GM23338 (cell line): ENCODE data around the gene PSMC3. TPM values are rescaled to one million over a fixed set of nuclear protein-coding genes. Genes with fewer than 3 reads are reported as not detected.

Experiments used
- ATAC-seq: fragments of 200-7000 bp; cut with Tn5 transposase; 3 replicates; pipeline ENCODE4 v1.9.1; 2020
- DNase-seq: peaks from one replicate; pipeline ENCODE4 v3.0.0-alpha.2; 2015; ENCODE audit warnings: low spot score
- H2AFZ ChIP-seq: fragments of 200-600 bp; sonication (generic); 2 replicates; pipeline ENCODE4 v1.8.0; 2016; ENCODE audit warnings: antibody characterized with exemption, mild to moderate bottlenecking, moderate library complexity
- H3F3A ChIP-seq: fragments of 200-600 bp; sonication (generic); replicated peaks from 2 replicates; pipeline ENCODE4 v1.8.0; 2017; ENCODE audit warnings: antibody characterized with exemption, mixed run types, low read depth
- H3K27ac ChIP-seq: fragments of 200-600 bp; sonication (generic); 2 replicates; pipeline ENCODE4 v1.6.1; 2016; ENCODE audit warnings: low read depth
- H3K27me3 ChIP-seq: fragments of 200-600 bp; sonication (generic); 2 replicates; pipeline ENCODE4 v1.8.0; 2016; ENCODE audit warnings: mild to moderate bottlenecking, mixed run types, moderate library complexity; ENCODE audit not compliant: insufficient read depth
- H3K36me3 ChIP-seq: fragments of 200-600 bp; sonication (generic); 2 replicates; pipeline ENCODE4 v1.8.0; 2016; ENCODE audit warnings: mild to moderate bottlenecking; ENCODE audit not compliant: insufficient read depth
- H3K4me1 ChIP-seq: fragments of 200-600 bp; sonication (generic); 2 replicates; pipeline ENCODE4 v1.8.0; 2016; ENCODE audit warnings: mild to moderate bottlenecking, moderate library complexity; ENCODE audit not compliant: insufficient read depth
- H3K4me2 ChIP-seq: fragments of 200-600 bp; sonication (generic); 2 replicates; pipeline ENCODE4 v1.7.1; 2017; ENCODE audit warnings: mixed run types
- H3K4me3 ChIP-seq: fragments of 200-600 bp; sonication (generic); 2 replicates; pipeline ENCODE4 v1.6.1; 2016; ENCODE audit warnings: mixed run types
- H3K79me2 ChIP-seq: fragments of 200-600 bp; sonication (generic); replicated peaks from 2 replicates; pipeline ENCODE4 v1.8.0; 2017; ENCODE audit warnings: mild to moderate bottlenecking; ENCODE audit not compliant: insufficient read depth
- H3K9me2 ChIP-seq: fragments of 200-600 bp; sonication (generic); 2 replicates; pipeline ENCODE4 v1.8.0; 2017; ENCODE audit not compliant: insufficient read depth
- H4K20me1 ChIP-seq: fragments of 200-600 bp; sonication (generic); replicated peaks from 2 replicates; pipeline ENCODE4 v1.8.0; 2017; ENCODE audit warnings: mild to moderate bottlenecking; ENCODE audit not compliant: insufficient read depth
- H3K27ac Mint-ChIP-seq: 2 replicates; pipeline ENCODE4 v1.8.0; 2020; ENCODE audit warnings: inconsistent platforms, mild to moderate bottlenecking, moderate library complexity, mixed read lengths
- H3K27me3 Mint-ChIP-seq: 3 replicates; pipeline ENCODE4 v1.8.0; 2022; ENCODE audit warnings: low read depth, mild to moderate bottlenecking, moderate library complexity, mixed read lengths, inconsistent platforms; ENCODE audit not compliant: insufficient read depth, poor library complexity
- H3K36me3 Mint-ChIP-seq: 3 replicates; pipeline ENCODE4 v1.8.0; 2021; ENCODE audit warnings: low read depth, mild to moderate bottlenecking, inconsistent platforms, moderate library complexity, mixed read lengths
- H3K4me1 Mint-ChIP-seq: 3 replicates; pipeline ENCODE4 v1.8.0; 2020; ENCODE audit warnings: mild to moderate bottlenecking, inconsistent platforms, mixed read lengths
- H3K4me3 Mint-ChIP-seq: 3 replicates; pipeline ENCODE4 v1.8.0; 2021; ENCODE audit warnings: moderate library complexity, mild to moderate bottlenecking, inconsistent platforms, mixed read lengths
- H3K9me3 Mint-ChIP-seq: 3 replicates; pipeline ENCODE4 v1.8.0; 2020; ENCODE audit warnings: moderate library complexity, mild to moderate bottlenecking, inconsistent platforms, mixed read lengths
- CREB1 ChIP-seq: fragments of 250-450 bp; sonication (Bioruptor Pico); IDR thresholded peaks from 2 replicates; pipeline ENCODE4 v1.5.0; 2020; ENCODE audit warnings: low read depth, mild to moderate bottlenecking, moderate library complexity
- CTCF ChIP-seq, 2 experiments: fragments of 200-600 bp in 1 of 2; sonication (generic) in 1 of 2; conservative IDR thresholded peaks; 2 replicates each; pipeline versions ENCODE4 v1.5.1 to v1.6.1; 2016 to 2017; ENCODE audit warnings: antibody characterized with exemption in 2 of 2, low read depth in 2 of 2, mild to moderate bottlenecking in 2 of 2, moderate library complexity in 1 of 2
- ETS1 ChIP-seq: IDR thresholded peaks from 2 replicates; pipeline ENCODE4 v1.6.1; 2016; ENCODE audit warnings: antibody characterized with exemption
- EZH2 ChIP-seq: fragments of 200-600 bp; sonication (generic); IDR thresholded peaks from one replicate; pipeline ENCODE4 v1.8.0; 2017; ENCODE audit warnings: antibody characterized with exemption, mild to moderate bottlenecking, low read depth; ENCODE audit not compliant: unreplicated experiment
- EZH2phosphoT487 ChIP-seq: fragments of 200-600 bp; sonication (generic); IDR thresholded peaks from one replicate; pipeline ENCODE4 v1.8.1; 2018; ENCODE audit warnings: antibody characterized with exemption; ENCODE audit not compliant: unreplicated experiment
- JUNB ChIP-seq: IDR thresholded peaks from one replicate; pipeline ENCODE4 v1.6.1; 2016; ENCODE audit warnings: antibody characterized with exemption; ENCODE audit not compliant: unreplicated experiment
- POLR2AphosphoS5 ChIP-seq: IDR thresholded peaks from 2 replicates; pipeline ENCODE4 v1.6.1; 2016; ENCODE audit warnings: antibody characterized with exemption, low read depth
- ZNF114 ChIP-seq: fragments of 250-450 bp; sonication (Bioruptor Pico); IDR thresholded peaks from 2 replicates; pipeline ENCODE4 v1.5.0; 2020; ENCODE audit warnings: mild to moderate bottlenecking, moderate library complexity
- ZNF331 ChIP-seq: fragments of 250-450 bp; sonication (Bioruptor Pico); IDR thresholded peaks from 2 replicates; pipeline ENCODE4 v1.5.0; 2020; ENCODE audit warnings: low read depth, mild to moderate bottlenecking, moderate library complexity
- polyA plus RNA-seq: library from polyadenylated mRNA; unstranded; fragments of >200 nt; fragmentation: Nextera tagmentation; extraction: Ambion mirVana; gene quantifications from 2 replicates; pipeline ENCODE4 v1.2.1, GENCODE V29; 2016
- total RNA-seq: library from RNA; depleted of rRNA; stranded (reverse); fragments of >200 nt; shearing (Covaris generic); gene quantifications from 2 replicates; pipeline ENCODE4 v1.2.3, GENCODE V29; 2014

PSMC3 gene
- total and polyA plus RNA-seq, 2 experiments from 2014 or later = 147 to 190 TPM

- TF ChIP-seq CREB1 (CRISPR knock-in tag) = no peak
- TF ChIP-seq ZNF331 (CRISPR knock-in tag) = no peak
- no peak for TF ChIP-seq JUNB
Observed at GRCh38 chr11:47395223-47396048, 30.8 kb downstream of the PSMC3 start (continued).

- peaks cover 5% of the 10 kb centered on the region; the same call in 1 of the 2 replicates for H3K4me1 ChIP-seq
- H3K4me1 Mint-ChIP-seq = peaks cover 14% of the 10 kb centered on the region
- no peaks in the 10 kb centered on the region for H3K27me3 ChIP-seq
- no peak overlapping the region for H3K4me2 ChIP-seq
- no peaks in the 10 kb centered on the region for H3K36me3 ChIP-seq
- no peaks in the 10 kb centered on the region for H3K79me2 ChIP-seq
- no peak; the same call in 2 of the 3 replicates for ATAC-seq
- TF ChIP-seq CTCF (conservative IDR thresholded peaks at IDR 0.05; ENCODE audit: low read depth in 2 of 2) = no peak
- no peak for TF ChIP-seq EZH2phosphoT487
- no peak for TF ChIP-seq JUNB
- no peak for TF ChIP-seq ETS1
- no peak for TF ChIP-seq CREB1 (CRISPR knock-in tag)
- no peak for TF ChIP-seq ZNF331 (CRISPR knock-in tag)
- no peaks in the 10 kb centered on the region for H3K36me3 Mint-ChIP-seq
- H2AFZ ChIP-seq = peak overlapping the region; percentile 93
- H3K4me3 Mint-ChIP-seq = no peak overlapping the region
- H3K27ac Mint-ChIP-seq = no peak overlapping the region; the same call in 1 of the 2 replicates
- H3K4me3 ChIP-seq = no peak overlapping the region
- no peaks in the 10 kb centered on the region for H4K20me1 ChIP-seq
- H3K27ac ChIP-seq = no peak overlapping the region
- H3K9me3 Mint-ChIP-seq = no peaks in the 10 kb centered on the region
- H3K9me2 ChIP-seq = no peaks in the 10 kb centered on the region
- H3F3A ChIP-seq = 0 out of 2 replicates have a peak, but pooled peaks cover 5% of the 10 kb centered on the region
- DNase-seq = no peak
- H3K27me3 Mint-ChIP-seq = peaks cover 13% of the 10 kb centered on the region
Observed at GRCh38 chr11:47394322-47395222, 31.7 kb downstream of the PSMC3 start.

- Mint-ChIP-seq H3K27ac (no peak overlapping the region; the same call in 1 of the 2 replicates), H3K9me3 (no peaks in the 10 kb centered on the region), H3K27me3 (peaks cover 11% of the 10 kb centered on the region), H3K4me3 (no peak overlapping the region), H3K36me3 (no peaks in the 10 kb centered on the region), H3K4me1 (peaks cover 11% of the 10 kb centered on the region)
- Histone ChIP-seq H3K36me3 (no peaks in the 10 kb centered on the region), H3K79me2 (no peaks in the 10 kb centered on the region), H3K27me3 (no peaks in the 10 kb centered on the region), H3K4me2 (no peak overlapping the region), H2AFZ (peak overlapping the region; percentile 93), H4K20me1 (no peaks in the 10 kb centered on the region), H3K27ac (no peak overlapping the region), H3K9me2 (no peaks in the 10 kb centered on the region), H3K4me3 (no peak overlapping the region), H3K4me1 (no peaks in the 10 kb centered on the region; the same call in 1 of the 2 replicates), H3F3A (0 out of 2 replicates have a peak, but pooled peaks cover 5% of the 10 kb centered on the region)
- ATAC-seq = no peak
- no peak for DNase-seq
- TF ChIP-seq EZH2 (no peak), ZNF114 (CRISPR knock-in tag) (no peak), ZNF331 (CRISPR knock-in tag) (no peak), POLR2AphosphoS5 (no peak), ETS1 (no peak)
Observed at GRCh38 chr11:47394050-47394321, 32.3 kb downstream of the PSMC3 start.
